Islet precursor cell (in vitro differentiated cells): ENCODE measurements around the gene C1QTNF8.

Source experiments
- DNase-seq: peaks from one replicate; pipeline ENCODE4 v3.0.0-alpha.2; 2018

C1QTNF8 gene

DNA sequence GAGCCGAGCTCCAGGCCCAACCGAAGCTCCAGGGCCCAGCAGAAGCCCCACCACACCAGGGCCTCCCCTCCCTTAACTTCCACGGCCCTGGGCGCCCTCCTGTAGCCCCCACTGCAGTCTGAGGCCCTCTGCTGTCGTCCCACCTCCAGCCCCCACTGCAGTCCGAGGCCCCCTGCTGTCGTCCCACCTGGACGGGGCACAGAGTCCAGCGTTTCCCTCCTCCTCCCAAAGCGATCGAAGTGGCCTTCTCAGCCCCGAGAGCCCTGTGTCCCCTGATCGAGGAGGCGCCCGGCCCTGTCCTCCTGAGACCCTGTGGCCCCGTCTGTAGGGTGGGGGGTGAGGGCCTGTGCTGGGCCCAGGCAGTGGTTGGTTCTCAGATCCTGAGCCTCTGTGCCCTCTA is 31.1 kb upstream of the C1QTNF8 start:
- DNase-seq, result no peak

DNA sequence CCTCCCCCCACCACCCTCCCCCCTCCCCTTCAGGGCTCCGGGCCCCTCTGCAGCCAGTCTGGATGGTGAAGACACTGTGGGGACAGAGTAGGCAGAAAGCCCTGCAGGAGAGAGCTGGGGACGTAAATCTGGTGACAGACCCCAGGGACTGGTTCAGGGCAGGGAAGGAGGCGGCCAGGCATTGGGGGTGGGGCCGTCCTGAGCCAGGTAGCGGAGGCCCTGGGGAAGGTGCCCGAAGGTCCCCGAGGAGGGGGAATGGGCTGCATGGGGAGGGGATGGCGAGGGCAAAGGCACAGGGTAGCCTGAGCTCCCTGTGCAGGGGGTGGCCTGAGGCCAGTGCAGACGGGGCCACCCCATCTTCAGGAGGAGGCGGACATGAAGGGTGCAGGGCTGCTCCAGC is 30.5 kb upstream of the C1QTNF8 start:
- no peak for DNase-seq

DNA sequence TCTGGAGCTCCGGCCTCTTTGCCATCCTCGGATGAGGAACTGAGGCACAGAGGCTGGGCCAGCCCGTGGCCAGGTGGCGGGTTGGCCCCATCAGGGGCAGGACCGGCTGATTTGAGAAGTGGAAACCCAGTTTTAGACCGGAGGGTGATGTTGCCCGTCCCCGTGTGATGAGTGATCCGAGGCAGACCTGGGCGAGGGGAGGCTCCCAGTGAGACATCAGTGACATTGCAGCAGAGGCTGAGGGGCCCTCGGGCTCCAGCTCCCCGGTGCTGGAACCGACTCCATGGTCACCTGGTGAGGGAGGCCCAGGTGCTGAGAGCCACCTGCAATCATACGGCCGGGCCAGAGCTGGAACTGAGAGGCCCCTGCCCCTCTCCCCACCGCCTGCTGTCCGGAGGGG is 30.0 kb upstream of the C1QTNF8 start:
- DNase-seq, result no peak

DNA sequence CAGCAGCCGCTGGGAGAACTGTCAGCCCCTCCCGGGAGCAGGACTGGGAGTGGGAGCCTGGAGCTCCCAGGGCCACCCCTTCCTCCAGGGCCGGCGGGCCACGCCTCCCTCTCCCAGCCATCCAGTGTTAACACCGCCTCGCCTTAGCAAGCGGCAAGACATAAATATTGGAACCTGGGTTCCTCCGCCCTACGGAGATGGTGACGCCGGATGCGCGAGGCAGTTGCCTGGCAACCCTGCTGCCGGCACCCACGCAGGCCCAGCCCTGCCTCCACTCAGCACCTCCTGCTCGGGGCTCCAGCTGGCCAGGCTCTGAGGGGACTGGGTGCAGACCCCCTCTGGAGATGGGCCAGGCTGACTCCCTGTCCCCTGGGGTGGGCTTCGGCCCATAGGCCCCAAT is 29.4 kb upstream of the C1QTNF8 start:
- DNase-seq, result no peak

DNA sequence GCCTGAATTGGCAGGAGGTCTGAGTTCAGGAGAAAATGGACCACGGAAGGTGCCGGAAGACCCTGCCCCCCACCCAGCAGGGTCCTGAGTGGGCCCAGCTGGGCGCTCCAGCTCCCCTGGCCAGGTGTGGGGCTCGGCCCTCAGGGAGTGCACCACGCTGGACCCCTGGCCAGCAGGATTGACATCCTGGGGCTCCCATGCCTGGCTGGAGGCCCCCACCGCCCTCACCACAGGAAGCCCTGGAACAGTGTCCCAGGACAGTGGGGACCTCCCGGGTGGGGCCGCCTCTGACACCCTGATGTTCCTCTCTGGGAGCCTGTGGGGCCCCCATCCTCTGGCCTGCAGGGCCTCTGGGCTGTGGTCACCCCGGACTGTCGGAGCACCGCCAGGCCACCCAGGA is 28.8 kb upstream of the C1QTNF8 start:
- DNase-seq, result no peak

DNA sequence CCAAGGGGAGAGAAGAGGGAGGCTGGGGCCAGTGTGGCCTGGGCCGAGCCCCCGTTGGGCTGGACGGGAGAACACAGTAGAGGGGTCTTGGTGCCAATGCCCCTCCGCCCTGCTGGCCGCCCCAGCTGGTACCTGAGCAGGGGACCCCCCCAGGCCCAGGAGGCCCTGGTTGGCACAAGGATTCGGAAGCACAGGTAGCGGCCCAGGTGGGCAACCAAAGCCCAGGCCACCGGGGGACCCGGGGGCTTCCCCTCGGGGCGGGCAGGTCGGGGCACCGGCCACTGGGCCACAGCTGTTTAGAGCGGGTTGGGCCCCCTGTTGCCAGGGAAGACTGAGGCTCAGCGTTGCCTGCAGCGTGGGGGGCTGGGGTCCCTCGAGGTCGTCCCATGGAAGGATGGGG is 28.2 kb upstream of the C1QTNF8 start:
- DNase-seq, result no peak

DNA sequence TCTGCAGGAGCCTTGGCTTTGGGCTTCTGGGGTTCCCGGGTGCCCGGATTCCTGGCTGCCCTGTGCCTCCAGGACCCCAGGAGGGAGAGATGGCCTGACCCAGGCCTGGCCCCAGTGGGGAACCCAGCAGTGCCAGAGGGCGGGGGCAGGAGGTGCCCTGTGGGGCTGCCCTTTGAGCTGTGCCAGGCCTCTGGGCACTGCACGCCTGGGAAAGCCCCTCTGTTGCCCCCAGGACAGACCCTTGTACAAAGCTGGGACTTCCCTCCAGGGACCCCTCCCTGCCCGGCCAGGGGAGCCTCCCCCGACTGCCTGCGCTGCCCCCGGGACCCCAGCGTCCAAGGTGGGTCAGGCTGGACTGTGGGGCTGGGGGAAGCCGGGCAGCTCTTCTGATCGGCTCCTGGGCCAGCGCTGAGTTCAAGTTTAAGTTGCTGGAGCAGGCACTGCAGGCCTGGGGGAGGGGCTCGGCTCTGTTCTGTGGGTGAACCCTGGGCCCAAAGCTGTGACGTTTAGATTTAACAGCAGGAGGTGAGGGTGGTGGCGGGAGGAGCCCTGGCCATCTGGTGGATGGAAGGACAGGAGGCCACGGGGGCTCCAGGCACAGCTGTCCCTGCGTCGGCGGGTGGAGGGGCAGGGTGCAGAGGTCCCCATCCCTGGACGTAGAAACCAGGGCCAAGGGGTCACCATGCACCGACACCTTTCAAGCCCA is 27.6 kb upstream of the C1QTNF8 start:
- DNase-seq, result no peak

DNA sequence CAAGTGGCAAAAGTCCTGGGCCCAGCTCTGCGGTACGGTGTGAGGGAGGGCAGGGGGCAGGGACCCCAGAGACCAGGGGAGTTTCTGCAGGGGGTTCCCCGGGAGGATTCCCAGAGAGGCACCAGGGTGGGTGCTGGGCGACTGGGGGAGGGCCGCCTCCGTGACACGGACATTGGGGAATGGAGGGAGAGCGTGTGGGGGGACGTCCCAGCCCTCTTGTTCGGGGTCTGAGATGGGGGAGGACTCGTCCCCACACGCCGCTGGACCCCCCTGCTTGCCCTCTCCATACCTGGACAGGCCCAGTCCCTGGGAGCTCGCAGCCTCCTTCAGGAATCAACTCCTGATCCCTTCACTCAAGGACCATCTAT is 26.3 kb upstream of the C1QTNF8 start:
- no peak for DNase-seq

DNA sequence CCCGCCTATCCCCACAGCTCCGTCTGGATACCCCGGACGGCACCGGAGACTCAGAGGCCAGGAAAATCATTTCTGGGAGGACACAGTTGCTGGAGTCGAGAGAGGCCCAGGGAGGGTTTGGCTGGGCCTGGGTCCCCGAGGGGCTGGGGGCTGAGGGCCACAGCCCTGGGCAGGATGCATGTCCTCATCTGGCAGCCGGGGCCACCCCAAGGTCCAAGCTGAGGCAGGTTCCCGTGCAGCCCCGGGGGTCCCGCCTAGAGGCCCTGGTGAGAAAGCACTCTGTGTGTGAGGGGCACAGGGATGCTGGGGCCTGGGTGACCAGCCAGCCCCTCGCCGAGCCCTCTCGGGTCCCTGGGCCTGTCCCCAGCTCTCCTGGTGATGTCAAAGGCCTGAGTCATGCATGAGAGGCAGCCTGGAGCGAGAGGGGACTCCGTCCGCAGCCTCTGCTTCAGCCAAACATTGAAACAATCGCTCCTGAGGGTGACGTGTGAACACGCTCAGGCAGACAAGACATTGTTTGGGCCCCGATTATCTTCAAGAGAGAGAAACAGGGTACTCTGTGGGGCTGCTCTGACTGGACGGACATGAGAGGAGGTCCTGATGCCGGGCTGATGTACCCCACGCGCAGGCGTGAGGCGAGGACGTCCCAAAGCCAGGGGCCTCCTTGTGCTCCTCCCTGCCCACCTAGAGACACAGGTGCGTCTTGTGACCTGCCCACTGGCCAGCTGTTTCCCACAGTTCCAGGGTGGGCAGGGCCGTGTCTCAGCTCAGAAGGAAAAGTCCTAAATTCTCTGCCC is 25.8 kb upstream of the C1QTNF8 start:
- no peak for DNase-seq

DNA sequence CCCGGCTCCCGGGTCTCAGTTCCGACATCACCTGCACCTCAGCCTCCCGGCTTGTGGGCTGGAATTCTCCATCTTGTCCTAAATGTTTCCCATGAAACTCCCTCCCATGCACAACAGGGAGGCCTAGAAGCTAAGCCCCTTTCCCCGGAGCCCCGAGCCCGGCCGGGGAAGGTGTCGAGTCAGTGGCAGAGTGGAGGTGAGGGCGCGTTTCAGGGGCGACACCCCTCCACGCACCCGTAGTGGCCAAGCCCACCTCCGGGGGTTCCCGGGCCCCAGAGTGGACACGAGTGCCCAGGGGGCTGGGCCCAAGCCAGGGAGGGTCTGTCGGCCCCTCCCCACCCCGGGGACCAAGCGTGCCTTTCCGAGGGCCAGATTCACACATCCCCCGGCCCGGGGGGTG is 25.0 kb upstream of the C1QTNF8 start:
- no peak for DNase-seq

DNA sequence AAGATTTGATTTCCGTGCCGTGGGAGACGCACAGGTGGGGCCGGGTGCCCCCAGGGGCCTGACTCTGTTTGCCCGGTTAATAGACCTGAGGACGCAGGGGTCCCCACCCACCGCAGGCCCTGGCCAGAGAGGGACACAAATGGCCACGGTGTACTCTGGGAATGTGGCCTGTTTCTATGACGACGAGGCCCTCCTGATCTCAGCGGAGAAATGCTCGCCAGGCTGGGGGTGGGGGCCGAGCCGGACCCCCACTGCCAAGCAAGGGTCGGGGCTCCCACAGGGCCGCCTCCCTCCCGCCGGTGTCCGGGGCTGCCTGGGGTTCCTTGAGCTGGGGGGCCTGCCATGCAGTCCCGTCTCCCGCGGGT is 24.5 kb upstream of the C1QTNF8 start:
- no peak for DNase-seq

DNA sequence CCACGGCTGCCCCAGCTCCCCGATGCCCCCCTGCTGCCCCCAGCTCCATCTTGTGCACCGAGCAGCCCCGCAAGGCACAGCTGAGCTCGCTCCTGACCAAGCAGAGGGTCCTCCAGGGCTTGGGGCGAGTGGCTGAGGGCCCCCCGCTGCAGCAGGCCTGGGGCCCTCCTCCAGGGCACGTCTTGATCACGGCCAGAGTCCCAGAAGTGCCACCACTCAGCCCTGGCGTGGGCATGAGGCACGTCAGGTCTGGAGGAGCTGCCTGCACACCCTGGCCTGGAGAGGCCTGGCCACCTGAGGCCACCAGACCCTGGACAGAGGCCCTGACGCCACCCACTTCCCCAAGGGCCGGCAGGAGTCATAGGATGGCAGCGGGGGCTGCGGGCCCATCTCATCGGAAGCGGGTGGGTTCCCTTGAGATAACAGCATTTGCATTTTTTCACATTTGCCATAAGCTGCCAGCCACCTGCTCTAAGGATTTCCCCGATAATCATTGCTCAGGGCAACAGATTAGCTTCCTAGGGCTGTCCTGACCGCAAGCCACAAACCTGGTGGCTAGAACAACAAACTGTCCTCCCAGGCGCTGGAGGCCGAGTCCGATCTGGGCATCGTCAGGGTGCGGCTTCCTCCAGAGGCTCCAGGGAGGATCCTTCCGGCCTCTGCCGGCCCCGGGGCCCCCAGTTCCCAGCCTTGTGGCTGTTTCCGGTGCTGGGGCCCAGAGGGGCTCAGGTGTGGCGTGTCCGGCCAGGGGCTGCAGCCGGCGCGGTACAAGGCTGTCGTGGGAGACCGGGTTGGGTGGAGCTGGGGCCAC is 23.9 kb upstream of the C1QTNF8 start:
- DNase-seq, result no peak

DNA sequence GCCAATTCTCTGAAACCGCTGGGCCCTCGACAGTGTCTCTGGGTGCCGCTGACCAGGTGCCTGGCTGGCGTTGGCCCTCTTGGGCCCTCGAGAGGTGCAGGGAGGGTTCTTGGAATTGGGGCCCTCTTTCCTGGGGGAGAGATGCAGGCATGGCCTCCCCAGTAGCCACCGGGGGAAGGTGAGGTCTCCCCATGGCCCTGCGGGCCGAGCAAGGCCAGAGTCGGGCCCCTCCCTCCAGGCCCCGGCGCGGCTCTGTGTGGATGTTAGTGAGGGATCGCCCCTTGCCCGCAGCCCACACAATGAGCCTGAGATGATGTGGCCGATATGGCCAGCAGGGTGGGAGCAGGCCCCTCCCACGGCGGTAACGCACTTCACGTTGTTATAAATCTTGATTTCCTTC is 23.1 kb upstream of the C1QTNF8 start:
- DNase-seq, result no peak

DNA sequence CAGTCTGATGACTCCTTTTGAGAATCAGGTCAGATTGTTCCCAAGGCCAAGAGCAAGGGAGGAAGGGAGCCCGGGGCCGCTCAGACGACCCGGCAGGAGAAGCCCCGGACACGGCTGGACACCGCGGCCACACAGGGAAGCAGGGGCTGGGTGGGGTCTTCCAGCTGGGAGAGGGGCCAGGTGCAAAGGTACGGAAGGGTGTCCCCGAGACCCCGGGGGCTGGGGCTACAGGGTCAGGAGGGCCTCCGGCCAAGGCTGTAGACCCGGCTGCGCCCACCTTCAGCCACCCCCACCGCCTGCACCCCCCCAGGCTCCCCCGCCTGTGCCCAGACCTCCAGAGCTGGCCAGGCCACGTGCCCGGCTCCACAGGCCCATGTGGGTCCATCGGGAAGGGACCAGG is 21.9 kb upstream of the C1QTNF8 start:
- DNase-seq, result no peak

DNA sequence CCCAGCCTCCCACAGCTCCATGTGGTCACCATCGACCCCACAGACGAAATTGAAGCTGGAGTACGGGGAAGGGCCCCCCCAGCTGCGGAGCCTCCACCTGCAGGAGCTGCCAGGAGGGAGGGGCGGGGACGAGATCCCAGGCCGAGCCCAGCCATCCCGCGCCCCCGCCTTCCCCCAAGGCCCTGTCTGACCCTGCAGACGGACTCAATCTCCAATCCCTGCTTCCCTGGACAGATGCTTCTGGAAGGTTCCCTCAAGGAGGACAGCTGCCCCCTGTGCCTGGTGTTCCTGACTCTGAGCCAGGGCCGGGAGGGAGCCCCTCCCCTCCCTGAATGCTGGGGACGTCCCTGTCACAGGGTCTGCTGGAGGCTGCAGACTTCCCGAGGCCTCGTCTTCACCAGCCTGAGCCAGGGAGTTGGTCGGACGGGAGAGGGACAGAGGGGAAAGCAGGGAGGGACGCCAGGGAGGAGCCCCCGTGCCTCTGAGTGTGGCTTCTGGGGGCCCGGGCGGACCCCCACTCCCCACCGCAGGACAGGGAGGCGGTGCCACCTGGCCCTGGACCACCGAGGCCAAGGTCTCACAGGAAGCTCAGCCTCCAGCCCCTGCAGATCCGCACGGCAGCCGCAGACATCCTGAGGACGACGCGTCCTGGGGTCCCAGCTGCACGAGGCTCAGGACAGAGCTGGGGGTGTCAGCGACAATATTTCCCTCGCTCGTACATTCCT is 21.3 kb upstream of the C1QTNF8 start:
- no peak for DNase-seq

DNA sequence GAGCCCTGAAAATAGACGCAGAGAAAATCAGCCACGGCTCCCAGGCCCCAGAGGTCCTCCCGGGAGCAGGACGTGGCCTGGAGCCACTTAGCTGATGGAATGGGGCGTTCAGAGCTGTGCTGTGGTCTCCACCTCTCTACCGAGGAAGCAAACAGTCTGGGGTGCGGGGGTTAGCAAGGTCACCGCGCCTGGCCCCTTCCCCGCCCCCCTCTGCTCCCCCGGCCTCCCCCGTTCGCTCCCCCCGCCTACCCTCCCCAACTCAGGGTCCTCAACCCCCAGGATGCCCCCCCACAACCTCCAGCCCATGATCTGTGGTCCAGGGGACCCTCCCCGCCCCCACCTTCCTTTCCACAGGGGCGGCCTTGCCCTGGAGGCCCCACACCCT is 20.6 kb upstream of the C1QTNF8 start:
- no peak for DNase-seq

DNA sequence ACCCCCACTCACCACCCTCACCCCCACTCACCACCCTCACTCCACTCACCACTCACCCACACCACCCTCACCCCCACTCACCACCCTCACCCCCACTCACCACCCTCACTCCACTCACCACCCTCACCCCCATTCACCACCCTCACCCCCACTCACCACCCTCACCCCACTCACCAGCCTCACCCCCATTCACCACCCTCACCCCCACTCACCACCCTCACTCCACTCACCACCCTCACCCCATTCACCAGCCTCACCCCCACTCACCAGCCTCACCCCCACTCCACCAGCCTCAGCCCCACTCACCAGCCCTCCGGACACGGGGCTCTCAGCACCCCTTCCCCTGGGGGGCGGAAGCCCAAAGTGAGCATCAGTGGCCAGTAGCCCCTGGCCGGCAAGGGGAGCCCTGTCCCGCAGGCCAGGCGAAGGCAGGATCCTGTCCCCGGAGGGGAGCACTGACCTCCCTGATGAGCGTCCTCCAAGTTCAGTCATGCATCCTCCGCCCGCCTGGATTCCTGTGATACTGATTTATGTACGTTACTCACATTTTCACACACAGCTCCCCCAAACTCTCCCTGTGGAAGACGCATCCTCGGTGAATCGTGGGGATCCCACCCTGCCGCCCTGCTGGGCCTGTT is 18.0 kb upstream of the C1QTNF8 start:
- DNase-seq, result no peak

DNA sequence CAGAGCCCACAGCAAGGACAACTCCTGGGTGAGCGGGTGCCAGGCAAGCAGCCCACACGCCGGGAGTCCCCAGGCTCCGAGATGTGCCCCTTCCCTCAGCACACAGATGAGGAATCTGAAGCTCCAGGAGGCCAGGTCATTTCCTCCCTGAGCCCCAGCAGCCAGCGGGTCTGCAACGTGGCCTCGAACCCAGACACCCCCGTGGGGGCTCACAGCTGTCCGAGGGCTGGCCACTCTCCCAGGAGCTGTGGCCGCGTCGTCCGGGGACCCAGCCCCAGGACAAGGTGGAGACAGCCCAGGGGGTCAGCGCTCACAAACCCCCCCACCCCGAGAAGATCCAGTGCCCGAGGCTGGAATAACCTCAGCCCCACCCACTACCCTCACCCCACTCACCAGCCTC is 17.4 kb upstream of the C1QTNF8 start:
- DNase-seq, result no peak

DNA sequence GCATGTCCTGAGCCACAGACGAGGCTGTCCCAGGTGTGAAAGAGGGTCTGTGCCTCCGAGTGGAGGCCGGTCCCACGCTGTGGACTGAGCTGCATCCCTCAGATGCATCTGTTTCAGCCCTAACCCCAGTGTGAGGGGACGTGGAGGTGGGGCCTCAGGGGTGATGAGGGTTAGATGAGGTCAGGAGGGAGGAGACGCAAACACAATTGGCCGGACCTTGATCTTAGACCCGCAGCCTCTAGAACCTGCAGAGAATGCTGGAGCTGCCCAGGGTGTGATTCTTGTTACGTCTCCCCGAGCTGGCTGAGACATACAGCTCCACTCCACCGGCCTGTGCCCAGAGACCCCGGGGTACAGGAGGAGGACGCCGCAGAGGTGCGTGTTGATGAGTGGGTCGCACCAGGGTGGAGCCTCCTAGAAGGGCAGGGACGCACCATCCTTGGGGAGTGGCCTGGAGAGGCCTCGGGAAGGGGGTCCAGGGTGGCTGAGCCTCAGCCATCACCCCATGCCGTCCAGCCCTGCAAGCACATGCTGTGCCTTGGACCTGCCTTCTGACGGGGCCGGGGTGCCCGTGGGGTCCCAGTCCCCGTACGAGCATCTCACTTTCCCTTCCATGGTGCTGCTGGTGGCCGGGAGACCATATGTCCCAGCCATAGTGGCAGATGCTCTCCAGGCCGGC is 16.6 kb upstream of the C1QTNF8 start:
- no peak for DNase-seq

DNA sequence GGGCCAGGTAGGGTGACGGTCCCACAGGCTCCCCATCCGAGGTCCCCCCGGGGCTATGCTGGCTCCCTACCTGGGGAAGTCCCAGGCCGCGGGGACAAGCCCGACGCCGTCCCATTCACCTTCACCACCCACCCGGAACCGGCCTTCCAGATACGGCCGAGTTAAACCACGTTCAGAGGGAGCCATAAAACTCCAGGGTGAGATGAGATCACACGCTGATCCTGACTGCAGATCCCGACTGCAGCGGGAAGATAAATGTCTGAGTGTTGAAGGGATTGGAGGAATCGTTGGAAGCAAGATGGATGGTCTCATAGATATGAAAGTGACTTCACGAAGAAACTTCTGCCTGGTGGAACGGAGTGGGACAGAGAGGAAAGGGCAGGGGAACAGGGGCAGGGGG is 13.6 kb upstream of the C1QTNF8 start:
- DNase-seq, result no peak

DNA sequence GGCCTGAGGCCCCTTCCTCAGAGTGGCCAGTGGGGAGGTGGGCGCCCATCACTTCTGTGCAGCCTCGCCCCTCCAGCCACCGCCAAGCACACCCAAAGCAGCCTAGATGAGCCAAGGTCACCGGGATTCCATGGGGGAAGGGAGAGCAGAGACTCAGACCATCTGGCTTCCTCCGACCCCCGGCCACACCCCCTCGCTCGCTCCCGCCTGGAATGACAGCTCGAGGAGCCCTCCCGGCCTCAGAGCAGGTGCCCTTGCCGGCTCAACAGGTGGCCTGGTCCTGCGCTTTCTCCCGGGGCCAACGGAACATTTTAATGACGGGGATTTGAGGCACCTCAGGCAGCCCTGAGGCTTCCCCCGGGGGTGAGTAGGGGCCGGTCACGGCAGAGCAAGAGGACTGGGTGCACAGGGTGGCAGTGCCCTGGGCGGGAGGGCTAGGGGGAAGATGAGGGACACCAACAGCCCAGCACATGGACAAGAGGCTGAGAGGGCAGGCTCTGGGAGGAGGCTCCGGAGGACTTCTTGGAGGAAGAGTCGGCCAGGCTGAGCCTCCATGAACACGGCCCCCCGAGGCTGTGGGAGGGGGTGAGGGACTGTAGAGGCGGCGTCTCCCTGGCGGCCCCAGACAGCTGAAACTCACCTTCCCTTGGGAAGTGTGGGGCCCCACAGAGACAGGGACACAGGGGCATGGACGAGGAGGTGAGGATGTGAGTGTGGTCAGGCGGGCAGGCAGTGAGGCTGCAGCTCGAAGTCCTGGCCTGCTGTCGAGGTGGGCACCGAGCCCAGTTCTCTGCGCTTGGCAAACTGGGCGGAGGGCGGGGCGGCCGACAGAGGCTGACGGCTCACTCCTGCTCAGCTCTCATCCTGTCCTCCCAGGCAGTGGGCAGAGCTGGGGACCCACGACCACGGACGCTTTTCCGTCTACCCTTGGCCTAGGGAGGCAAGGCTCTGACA is 12.5 kb upstream of the C1QTNF8 start:
- no peak for DNase-seq
